HG02759 (cell line): ENCODE results near the gene HELZ.

Experiments used
- ATAC-seq: cut with Tn5 transposase; IDR thresholded peaks from one replicate; pipeline ENCODE4 v1.9.1; 2021; ENCODE audit warnings: mild to moderate bottlenecking, moderate library complexity; ENCODE audit not compliant: unreplicated experiment

Gene HELZ

DNA sequence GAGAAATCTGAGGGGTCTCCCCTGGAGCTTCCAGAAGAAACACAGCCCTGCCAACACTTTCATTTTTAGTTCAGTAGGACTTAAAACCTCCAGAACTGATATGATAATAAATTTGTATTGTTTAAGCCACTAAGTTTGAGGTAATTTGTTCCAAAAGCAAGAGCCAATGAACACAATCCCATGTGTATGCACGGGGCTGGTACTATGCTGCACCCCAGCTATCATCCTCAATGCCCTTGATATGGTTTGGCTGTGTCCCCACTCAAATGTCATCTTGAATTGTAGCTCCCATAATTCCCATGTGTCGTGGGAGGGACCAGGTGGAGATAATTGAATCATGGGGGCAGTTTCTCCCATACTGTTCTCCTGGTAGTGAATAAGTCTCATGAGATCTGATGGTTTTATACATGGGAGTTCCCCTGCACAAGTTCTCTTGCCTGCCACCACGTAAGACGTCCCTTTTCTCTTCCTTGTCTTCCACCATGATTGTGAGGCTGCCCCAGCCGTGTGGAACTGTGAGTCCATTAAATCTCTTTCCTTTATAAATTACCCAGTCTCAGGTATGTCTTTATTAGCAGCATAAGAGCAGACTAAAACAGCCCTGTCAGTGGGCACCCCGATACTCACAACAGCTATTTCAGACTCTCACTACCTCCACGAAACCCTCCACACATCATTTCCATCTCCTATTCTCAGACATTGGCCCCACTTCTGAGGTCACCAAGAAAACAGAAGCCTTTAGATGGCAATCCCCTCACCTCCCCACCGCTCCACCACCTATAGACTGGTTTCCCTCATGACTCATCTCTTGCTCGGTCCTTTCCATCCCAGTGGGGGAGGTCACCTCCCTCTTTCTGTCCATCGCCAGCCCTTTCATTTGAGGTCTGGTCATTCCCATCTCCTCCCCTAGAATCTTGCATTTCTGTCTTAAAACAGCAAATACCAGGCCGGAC lies 209.6 kb downstream of the HELZ start:
- ATAC-seq, result no peak

DNA sequence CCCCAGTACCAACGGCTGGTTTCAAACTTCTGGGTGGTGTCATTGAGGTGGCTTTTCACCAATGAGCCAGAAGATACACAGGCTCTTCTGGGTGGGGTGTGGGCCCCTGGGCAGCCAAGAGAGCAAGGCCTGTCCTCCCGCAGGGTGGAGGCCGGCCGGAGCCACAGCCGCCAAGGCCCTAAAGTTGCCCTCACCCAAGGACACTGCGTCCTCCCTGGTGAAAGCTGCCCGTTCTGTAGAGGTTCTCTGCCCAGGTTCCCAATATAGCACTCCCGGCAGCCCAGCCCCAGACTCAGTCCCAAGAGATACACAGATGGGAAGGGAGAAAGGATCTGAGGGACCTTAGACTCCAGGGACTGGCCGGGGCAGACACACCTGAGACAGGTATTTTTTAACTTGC lies 211.4 kb downstream of the HELZ start:
- no peak for ATAC-seq

DNA sequence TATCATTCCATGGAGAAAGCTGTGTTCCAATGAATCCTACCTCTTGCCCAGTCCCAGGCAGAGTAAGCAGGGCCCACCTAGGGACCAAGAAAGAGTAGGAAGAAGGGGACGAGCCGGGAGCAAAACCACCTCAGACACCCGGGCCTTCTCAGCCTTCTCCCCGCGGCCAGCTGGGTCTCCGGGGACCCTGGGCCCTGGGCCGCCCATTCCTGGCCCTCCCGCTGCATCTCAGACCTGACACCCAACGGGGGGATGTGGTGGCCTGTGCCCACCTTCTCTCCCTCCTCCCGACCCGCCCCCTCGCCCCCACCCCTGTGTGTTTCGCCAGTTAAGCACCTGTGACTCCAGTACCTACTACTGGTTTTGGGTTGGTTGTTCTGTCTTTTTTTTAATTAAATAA lies 212.0 kb downstream of the HELZ start:
- no peak for ATAC-seq

DNA sequence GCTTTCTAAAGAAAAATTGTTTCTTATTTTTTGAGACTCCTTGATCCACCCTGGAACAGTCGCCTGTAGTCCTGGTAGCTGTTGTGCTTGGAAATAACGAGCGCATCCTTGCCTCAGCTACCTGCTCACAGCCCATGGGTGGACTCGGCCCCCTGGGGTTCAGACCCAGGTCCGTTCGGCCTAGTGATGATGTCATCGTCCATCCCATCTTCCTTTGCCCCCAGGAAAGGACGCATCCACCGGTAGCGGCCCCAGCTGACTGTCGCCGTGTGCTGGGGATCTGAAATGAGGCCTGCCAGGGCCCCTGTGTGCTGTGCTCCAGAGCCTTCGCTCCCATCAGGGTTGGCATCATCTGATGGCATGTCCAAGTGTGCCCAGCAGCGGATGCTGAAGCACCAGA lies 212.6 kb downstream of the HELZ start:
- no peak for ATAC-seq

DNA sequence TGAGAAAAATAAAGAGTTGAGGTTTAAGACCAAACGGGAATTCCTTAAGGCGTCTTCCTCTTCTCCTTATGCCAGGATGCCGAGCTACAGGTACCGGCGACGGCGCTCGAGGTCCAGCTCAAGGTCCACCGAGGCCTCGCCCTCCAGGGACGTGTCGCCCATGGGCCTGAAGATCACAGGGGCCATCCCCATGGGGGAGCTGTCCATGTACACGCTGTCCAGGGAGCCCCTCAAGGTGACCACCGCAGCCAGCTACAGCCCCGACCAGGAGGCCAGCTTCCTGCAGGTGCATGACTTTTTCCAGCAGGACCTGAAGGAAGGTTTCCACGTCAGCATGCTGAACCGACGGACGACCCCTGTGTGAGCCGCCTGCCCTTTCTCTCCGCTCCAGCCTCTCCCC lies 214.4 kb downstream of the HELZ start:
- ATAC-seq, result no peak

DNA sequence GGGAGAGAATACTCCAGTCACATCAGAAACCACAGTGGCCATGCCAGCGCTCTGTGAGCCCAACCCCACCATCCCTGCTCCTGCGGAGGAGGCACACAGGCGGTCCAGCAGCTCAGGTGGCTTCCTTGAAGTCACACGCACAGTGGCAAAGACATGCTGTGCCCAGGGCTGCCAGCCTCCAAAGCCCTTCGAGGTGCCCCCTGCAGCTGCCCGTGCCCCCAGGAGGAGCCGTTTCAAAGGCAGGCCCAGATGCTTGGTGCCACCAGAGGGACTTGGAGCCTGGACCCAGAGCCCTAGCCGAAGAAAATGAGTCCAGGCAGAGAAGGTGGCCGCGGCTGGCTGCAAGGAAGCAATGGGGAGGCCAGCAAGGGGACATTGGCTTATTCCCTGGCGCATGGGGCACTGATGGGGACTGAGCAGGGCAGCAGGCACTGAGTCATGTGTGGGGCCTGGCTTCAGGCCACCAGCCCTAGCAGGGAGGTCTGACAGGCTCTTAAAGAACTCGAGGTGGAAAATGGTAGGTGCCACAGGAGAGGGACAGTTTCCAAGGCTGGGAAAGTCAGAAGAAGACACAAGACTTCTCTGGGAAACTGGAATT lies 217.9 kb downstream of the HELZ start:
- ATAC-seq, result no peak

DNA sequence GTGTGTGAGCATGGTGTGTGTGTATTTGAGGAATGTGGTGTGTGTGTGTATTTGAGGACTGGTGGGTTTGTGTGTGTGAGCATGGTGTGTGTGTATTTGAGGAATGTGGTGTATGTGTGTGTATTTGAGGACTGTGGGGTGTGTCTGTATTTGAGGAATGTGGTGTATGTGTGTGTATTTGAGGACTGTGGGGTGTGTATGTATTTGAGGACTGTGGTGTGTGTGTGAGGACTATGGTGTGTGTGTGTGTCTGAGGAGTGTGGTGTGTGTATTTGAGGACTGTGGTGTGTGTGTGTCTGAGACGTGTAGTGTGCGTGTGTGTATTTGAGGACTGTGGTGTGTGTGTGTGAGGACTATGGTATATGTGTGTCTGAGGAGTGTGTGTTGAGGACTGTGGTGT lies 218.7 kb downstream of the HELZ start:
- ATAC-seq, result no peak

DNA sequence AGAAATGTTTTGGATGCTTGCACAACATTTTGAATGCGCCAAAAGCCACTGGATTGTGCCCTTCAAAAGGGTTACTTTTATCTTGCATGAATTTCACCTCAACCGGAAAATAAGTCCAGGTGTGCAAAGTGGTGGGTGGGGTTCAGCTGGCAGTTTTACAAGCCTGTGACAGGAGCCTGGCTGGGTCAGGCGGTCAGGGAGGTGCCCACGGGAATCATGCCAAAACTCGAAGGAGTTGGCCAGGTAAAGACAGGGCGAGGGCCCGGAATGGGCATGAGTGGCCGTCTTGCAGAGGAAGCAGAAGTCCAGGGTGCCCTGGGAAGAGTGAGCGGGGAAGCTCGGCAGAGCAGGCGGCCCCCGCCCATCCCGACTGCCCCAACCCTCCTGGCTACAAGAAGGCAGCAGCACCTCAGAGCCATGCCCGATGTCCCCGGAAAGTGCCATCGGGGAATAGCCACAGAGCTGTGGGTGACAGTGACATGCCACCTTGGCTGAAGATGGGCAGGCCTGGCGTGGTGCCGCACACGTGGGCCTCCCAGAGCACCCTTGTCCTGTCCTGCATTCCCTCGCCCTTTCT lies 219.7 kb downstream of the HELZ start:
- ATAC-seq, result no peak

DNA sequence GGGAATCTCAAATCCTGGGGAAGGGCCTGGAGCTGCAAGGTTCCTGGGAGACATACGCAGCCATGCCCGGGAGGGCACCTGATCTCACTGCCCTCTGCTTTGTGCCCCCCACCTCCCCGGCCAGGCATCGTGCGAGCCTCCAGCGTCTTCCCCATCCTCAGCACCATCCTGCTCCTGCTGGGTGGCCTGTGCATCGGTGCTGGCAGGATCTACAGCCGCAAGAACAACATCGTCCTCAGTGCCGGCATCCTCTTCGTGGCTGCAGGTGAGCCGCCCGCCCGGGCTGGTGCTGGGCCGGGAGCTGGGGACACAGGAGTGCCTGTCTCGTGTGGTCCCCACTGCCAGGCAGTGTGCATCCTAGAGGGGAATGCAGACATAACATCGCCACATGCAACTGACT lies 220.3 kb downstream of the HELZ start:
- ATAC-seq, result no peak

DNA sequence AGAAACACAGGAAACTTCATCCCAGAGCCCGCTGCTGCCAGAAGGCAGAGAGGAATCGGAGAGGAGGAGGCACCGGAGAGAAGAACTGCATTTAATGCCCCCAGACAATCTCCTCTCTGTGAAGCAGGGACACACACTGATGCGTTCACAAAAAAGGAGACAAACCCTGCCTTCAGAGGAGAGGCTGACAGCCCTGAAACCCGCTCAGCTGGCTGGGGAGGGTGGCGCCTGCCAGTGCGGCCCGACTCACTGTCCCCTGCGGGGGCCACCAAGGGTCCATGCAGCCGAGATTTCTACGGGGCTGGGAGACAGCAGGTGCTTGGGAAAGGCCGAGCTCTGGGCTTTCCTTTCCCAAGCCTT lies 222.6 kb downstream of the HELZ start:
- ATAC-seq, result no peak

DNA sequence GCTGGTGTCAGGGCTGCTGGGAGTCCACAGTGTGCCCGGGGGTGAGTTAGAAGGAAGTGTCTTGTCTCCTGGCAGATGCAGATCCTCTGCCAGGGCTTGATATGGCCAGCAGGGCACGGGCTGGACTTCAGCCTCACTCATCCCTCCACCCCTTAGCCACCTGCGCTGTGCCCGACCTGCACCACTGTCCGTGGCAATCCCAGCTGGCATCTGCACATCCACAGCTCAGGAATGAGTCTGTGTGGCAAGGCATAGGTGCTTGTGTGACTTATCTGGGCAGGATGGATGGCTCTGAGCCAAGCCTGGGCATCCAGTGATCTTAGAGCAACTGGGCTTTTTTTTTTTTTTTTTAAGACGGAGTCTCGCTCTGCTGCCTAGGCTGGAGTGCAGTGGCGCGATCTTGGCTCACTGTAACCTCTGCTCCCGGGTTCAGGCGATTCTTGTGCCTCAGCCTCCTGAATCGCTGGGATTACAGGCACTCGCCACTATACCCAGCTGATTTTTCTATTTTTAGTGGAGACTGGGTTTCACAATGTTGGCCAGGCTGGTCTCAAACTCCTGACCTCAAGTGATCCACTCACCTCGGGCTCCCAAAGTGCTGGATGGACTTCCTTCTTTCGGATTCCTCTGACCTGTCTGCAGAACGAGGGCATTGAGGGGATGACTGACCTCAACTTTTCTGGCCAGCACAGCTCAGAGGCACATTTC lies 223.1 kb downstream of the HELZ start:
- no peak for ATAC-seq

DNA sequence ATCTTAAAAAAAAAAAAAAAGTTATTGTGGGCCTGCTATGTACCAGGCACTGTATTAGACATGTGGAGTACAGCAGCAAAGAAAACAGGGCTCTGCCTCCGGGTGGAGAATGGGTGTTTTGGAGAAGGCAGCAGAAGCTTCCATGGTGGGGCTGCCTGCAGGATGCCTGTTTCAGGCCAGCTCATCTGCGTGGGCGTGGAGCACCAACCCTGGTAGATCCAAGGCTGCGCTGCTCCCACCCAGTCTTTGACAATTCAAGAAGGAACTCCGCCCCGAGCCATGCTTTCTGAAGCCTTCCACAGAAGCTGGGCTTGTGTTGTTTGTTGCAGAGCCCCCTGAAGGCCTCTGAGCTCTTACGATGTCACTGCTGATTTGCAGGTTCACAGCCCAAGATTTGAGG lies 223.8 kb downstream of the HELZ start:
- ATAC-seq, result no peak
